Measurements from ENCODE around the gene ATP10B.

DNA sequence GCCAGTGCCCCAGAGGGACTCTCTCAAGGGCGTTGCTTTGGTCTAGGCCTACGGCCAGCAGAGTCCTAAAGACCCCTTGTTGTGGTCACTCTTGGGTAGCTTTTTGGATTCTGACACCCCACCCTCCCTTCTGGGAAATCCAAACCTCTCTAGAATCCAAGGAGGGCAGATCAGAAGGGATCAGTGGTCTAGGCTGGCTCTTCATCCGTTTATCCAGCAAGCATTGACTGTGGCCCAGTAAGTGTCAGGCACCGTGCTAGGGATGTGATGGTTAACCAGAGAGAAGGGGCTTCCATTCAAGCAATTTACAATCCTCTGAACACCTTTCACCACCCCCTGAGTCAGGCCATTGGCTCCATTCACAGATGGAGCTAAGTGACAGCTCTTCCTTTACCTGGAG, 249.3 kb downstream of the ATP10B start:
- TF ChIP-seq, protein P1, sequence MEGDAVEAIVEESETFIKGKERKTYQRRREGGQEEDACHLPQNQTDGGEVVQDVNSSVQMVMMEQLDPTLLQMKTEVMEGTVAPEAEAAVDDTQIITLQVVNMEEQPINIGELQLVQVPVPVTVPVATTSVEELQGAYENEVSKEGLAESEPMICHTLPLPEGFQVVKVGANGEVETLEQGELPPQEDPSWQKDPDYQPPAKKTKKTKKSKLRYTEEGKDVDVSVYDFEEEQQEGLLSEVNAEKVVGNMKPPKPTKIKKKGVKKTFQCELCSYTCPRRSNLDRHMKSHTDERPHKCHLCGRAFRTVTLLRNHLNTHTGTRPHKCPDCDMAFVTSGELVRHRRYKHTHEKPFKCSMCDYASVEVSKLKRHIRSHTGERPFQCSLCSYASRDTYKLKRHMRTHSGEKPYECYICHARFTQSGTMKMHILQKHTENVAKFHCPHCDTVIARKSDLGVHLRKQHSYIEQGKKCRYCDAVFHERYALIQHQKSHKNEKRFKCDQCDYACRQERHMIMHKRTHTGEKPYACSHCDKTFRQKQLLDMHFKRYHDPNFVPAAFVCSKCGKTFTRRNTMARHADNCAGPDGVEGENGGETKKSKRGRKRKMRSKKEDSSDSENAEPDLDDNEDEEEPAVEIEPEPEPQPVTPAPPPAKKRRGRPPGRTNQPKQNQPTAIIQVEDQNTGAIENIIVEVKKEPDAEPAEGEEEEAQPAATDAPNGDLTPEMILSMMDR (conservative IDR thresholded peaks at IDR 0.05; ENCODE audit: low read length): no peak
- TF ChIP-seq EZH2phosphoT487 (IDR thresholded peaks at IDR 0.05; ENCODE audit: borderline replicate concordance, low read depth, low read length): no peak
